WTC11 (cell line): ENCODE results near the gene WNT1.

ENCODE experiments used
- ATF1 ChIP-seq: sonication (generic); formaldehyde crosslinking; IDR thresholded peaks from 2 replicates; pipeline ENCODE4 v1.8.1; 2023; ENCODE audit warnings: mild to moderate bottlenecking, moderate library complexity, missing genetic modification reagents
- CREB1 ChIP-seq: sonication (generic); formaldehyde crosslinking; IDR thresholded peaks from 2 replicates; pipeline ENCODE4 v1.8.0; 2023; ENCODE audit warnings: mild to moderate bottlenecking, missing genetic modification reagents
- ESRRA ChIP-seq: sonication (generic); formaldehyde crosslinking; IDR thresholded peaks from 2 replicates; pipeline ENCODE4 v1.8.1; 2022; ENCODE audit warnings: mild to moderate bottlenecking, missing genetic modification reagents, borderline replicate concordance
- NR1H2 ChIP-seq: sonication (generic); formaldehyde crosslinking; IDR thresholded peaks from 2 replicates; pipeline ENCODE4 v1.9.0; 2021; ENCODE audit warnings: mild to moderate bottlenecking, moderate library complexity, missing genetic modification reagents
- TCF7 ChIP-seq: sonication (generic); formaldehyde crosslinking; IDR thresholded peaks from 2 replicates; pipeline ENCODE4 v1.8.0; 2022; ENCODE audit warnings: mild to moderate bottlenecking, low read depth, missing genetic modification reagents, moderate library complexity
- TEAD1 ChIP-seq: sonication (generic); formaldehyde crosslinking; IDR thresholded peaks from 2 replicates; pipeline ENCODE4 v1.8.0; 2022; ENCODE audit warnings: mild to moderate bottlenecking, missing genetic modification reagents
- TF ChIP-seq, protein P1 (sequence below): sonication (generic); formaldehyde crosslinking; IDR thresholded peaks from 2 replicates; pipeline ENCODE4 v1.8.0; 2023; ENCODE audit warnings: missing genetic modification reagents
- TF ChIP-seq, protein P2 (sequence below): fragments of 200-600 bp; IDR thresholded peaks from 2 replicates; pipeline ENCODE4 v1.8.0; 2022; ENCODE audit warnings: antibody characterized with exemption
- TF ChIP-seq, protein P3 (sequence below): sonication (generic); formaldehyde crosslinking; IDR thresholded peaks from 2 replicates; pipeline ENCODE4 v1.8.1; 2023; ENCODE audit warnings: mild to moderate bottlenecking, moderate library complexity, missing genetic modification reagents
- TF ChIP-seq, protein P4 (sequence below): sonication (generic); formaldehyde crosslinking; IDR thresholded peaks from 2 replicates; pipeline ENCODE4 v1.8.0; 2022; ENCODE audit warnings: mild to moderate bottlenecking, missing genetic modification reagents
- TF ChIP-seq, protein P5 (sequence below): sonication (generic); formaldehyde crosslinking; IDR thresholded peaks from 2 replicates; pipeline ENCODE4 v1.8.0; 2022; ENCODE audit warnings: mild to moderate bottlenecking, missing genetic modification reagents
- TF ChIP-seq, protein P6 (sequence below): sonication (generic); formaldehyde crosslinking; IDR thresholded peaks from 2 replicates; pipeline ENCODE4 v1.8.1; 2022; ENCODE audit warnings: mild to moderate bottlenecking, moderate library complexity, missing genetic modification reagents
- TF ChIP-seq, protein P7 (sequence below): sonication (generic); formaldehyde crosslinking; IDR thresholded peaks from 2 replicates; pipeline ENCODE4 v1.8.0; 2022; ENCODE audit warnings: mild to moderate bottlenecking, missing genetic modification reagents

DNA sequence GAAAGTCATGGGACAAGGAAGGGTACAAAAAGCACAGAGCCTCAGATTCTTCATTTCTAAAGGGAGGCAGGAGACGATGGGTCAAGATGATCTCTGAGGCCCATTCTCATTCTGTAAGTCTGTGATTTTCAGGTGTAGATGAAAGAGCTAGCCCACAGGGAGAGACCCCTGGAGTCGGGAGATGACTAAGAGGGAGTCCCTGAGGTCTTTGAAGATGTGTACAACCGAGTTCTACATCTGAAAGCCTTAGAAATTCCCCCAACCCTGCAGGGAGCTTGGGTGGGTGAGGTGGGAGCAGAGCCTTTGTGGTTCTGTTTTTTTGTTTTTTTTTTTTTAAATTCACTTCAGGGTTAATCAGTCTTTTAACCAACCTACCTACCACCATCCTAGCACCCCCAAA, 9.7 kb upstream of the WNT1 start:
- TF ChIP-seq, protein P1, sequence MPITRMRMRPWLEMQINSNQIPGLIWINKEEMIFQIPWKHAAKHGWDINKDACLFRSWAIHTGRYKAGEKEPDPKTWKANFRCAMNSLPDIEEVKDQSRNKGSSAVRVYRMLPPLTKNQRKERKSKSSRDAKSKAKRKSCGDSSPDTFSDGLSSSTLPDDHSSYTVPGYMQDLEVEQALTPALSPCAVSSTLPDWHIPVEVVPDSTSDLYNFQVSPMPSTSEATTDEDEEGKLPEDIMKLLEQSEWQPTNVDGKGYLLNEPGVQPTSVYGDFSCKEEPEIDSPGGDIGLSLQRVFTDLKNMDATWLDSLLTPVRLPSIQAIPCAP (CRISPR knock-in tag), result no peak
- TF ChIP-seq, protein P2, sequence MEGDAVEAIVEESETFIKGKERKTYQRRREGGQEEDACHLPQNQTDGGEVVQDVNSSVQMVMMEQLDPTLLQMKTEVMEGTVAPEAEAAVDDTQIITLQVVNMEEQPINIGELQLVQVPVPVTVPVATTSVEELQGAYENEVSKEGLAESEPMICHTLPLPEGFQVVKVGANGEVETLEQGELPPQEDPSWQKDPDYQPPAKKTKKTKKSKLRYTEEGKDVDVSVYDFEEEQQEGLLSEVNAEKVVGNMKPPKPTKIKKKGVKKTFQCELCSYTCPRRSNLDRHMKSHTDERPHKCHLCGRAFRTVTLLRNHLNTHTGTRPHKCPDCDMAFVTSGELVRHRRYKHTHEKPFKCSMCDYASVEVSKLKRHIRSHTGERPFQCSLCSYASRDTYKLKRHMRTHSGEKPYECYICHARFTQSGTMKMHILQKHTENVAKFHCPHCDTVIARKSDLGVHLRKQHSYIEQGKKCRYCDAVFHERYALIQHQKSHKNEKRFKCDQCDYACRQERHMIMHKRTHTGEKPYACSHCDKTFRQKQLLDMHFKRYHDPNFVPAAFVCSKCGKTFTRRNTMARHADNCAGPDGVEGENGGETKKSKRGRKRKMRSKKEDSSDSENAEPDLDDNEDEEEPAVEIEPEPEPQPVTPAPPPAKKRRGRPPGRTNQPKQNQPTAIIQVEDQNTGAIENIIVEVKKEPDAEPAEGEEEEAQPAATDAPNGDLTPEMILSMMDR, result no peak
- TF ChIP-seq, protein P3, sequence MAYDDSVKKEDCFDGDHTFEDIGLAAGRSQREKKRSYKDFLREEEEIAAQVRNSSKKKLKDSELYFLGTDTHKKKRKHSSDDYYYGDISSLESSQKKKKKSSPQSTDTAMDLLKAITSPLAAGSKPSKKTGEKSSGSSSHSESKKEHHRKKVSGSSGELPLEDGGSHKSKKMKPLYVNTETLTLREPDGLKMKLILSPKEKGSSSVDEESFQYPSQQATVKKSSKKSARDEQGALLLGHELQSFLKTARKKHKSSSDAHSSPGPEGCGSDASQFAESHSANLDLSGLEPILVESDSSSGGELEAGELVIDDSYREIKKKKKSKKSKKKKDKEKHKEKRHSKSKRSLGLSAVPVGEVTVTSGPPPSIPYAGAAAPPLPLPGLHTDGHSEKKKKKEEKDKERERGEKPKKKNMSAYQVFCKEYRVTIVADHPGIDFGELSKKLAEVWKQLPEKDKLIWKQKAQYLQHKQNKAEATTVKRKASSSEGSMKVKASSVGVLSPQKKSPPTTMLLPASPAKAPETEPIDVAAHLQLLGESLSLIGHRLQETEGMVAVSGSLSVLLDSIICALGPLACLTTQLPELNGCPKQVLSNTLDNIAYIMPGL (CRISPR knock-in tag), result no peak
- TF ChIP-seq NR1H2 (CRISPR knock-in tag) (no peak), ESRRA (no peak), TCF7 (CRISPR knock-in tag) (no peak), CREB1 (CRISPR knock-in tag) (no peak), ATF1 (CRISPR knock-in tag) (no peak), TEAD1 (CRISPR knock-in tag) (no peak)
- TF ChIP-seq, protein P4, sequence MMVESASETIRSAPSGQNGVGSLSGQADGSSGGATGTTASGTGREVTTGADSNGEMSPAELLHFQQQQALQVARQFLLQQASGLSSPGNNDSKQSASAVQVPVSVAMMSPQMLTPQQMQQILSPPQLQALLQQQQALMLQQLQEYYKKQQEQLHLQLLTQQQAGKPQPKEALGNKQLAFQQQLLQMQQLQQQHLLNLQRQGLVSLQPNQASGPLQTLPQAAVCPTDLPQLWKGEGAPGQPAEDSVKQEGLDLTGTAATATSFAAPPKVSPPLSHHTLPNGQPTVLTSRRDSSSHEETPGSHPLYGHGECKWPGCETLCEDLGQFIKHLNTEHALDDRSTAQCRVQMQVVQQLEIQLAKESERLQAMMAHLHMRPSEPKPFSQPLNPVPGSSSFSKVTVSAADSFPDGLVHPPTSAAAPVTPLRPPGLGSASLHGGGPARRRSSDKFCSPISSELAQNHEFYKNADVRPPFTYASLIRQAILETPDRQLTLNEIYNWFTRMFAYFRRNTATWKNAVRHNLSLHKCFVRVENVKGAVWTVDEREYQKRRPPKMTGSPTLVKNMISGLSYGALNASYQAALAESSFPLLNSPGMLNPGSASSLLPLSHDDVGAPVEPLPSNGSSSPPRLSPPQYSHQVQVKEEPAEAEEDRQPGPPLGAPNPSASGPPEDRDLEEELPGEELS (CRISPR knock-in tag), result no peak
- TF ChIP-seq, protein P5, sequence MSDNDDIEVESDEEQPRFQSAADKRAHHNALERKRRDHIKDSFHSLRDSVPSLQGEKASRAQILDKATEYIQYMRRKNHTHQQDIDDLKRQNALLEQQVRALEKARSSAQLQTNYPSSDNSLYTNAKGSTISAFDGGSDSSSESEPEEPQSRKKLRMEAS (CRISPR knock-in tag), result no peak
- TF ChIP-seq, protein P6, sequence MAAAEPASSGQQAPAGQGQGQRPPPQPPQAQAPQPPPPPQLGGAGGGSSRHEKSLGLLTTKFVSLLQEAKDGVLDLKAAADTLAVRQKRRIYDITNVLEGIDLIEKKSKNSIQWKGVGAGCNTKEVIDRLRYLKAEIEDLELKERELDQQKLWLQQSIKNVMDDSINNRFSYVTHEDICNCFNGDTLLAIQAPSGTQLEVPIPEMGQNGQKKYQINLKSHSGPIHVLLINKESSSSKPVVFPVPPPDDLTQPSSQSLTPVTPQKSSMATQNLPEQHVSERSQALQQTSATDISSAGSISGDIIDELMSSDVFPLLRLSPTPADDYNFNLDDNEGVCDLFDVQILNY (CRISPR knock-in tag), result no peak
- TF ChIP-seq, protein P7, sequence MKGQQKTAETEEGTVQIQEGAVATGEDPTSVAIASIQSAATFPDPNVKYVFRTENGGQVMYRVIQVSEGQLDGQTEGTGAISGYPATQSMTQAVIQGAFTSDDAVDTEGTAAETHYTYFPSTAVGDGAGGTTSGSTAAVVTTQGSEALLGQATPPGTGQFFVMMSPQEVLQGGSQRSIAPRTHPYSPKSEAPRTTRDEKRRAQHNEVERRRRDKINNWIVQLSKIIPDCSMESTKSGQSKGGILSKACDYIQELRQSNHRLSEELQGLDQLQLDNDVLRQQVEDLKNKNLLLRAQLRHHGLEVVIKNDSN (CRISPR knock-in tag), result no peak
